Right lobe of liver (tissue), 4 donors: ENCODE measurements around the gene EXD3.

ENCODE experiments used
- CTCF ChIP-seq, 4 donors: fragments of 200-600 bp in 3 of 4; fragments of 450-650 bp in 1 of 4; IDR thresholded peaks; one replicate each; pipeline versions ENCODE4 v1.5.1 to v1.8.0; 2016 to 2022; ENCODE audit warnings: antibody characterized with exemption in 4 of 4, mild to moderate bottlenecking in 2 of 4
- POLR2A ChIP-seq: fragments of 450-650 bp; IDR thresholded peaks from one replicate; pipeline ENCODE4 v1.6.1; 2017; ENCODE audit warnings: antibody characterized with exemption, mild to moderate bottlenecking
- donor health status: DM: no; HTN: no; CAD: no.
- donor health status: DM: no; HTN: no; CAD: no.
- donor health status: DM: no; HTN: yes; CAD: no.

GRCh38 chr9:137278721-137279711 lies 143.9 kb downstream of the EXD3 start:
- TF ChIP-seq CTCF (IDR thresholded peaks at IDR 0.05) = no peak
- no peak for TF ChIP-seq POLR2A
